ENCODE data around the gene CCDC12.
A peak's percentile ranks its signal among the peaks of the same experiment; 100 is the strongest.

The CCDC12 gene

DNA sequence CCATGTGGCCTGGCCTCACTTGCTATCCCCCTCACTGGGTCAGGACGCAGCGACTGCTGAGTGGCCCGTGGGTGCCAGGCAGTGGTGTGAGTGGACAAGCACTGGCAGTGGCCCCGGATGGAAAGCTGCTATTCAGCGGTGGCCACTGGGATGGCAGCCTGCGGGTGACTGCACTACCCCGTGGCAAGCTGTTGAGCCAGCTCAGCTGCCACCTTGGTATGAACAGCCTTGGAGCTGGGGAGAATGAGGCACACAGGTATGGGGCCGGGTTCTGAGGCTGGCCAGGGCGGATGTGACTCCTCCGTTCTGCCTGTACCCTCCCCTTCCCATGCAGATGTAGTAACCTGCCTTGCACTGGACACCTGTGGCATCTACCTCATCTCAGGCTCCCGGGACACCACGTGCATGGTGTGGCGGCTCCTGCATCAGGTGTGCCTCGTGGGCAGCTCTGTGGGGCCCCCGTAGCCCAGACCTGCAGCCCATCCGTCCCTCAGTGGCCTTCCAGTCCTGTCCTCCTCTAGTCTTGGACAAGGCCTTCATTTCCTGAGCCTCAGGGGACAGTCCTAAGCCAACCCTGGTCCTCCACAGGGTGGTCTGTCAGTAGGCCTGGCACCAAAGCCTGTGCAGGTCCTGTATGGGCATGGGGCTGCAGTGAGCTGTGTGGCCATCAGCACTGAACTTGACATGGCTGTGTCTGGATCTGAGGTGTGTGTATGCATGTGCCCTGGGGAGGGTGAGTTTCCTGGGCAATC, 31.1 kb upstream of the CCDC12 start:
- no peak for DNase-seq

DNA sequence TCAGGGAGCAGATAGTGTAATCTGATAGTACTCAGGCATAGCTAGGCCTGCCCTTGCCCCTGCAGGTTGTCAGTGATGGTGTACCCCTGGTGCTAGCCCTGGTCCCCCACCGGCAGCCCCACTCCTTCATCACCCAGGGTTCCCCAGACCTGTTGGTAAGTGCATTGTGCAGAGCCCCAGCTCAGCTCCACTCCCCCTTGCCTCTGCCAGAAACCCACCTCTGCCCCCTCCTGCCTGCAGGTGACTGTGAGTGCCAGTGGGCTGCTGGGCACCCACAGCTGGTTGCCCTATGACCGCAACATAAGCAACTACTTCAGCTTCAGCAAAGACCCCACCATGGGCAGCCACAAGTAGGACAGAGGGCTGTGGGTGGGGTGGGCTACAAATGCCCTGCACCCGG, 30.5 kb upstream of the CCDC12 start:
- no peak for DNase-seq

DNA sequence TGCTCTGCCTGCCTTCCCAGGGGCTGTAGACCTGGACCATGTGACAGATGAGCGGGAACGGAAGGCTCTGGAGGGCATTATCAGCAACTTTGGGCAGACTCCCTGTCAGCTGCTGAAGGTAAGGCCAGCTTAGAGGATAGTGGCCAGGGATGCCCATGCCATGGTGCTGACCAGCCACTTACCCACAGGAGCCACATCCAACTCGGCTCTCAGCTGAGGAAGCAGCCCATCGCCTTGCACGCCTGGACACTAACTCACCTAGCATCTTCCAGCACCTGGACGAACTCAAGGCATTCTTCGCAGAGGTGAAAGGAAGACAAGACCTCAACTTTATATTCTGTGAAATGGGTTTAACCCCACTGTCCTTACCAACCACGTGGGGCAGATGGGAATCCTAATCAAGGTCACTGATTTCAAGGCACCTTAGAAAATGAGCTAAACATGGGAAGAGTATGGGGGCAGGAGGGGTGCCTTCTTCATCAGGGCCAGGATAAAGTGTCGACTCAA, 29.7 kb upstream of the CCDC12 start:
- DNase-seq: no peak

DNA sequence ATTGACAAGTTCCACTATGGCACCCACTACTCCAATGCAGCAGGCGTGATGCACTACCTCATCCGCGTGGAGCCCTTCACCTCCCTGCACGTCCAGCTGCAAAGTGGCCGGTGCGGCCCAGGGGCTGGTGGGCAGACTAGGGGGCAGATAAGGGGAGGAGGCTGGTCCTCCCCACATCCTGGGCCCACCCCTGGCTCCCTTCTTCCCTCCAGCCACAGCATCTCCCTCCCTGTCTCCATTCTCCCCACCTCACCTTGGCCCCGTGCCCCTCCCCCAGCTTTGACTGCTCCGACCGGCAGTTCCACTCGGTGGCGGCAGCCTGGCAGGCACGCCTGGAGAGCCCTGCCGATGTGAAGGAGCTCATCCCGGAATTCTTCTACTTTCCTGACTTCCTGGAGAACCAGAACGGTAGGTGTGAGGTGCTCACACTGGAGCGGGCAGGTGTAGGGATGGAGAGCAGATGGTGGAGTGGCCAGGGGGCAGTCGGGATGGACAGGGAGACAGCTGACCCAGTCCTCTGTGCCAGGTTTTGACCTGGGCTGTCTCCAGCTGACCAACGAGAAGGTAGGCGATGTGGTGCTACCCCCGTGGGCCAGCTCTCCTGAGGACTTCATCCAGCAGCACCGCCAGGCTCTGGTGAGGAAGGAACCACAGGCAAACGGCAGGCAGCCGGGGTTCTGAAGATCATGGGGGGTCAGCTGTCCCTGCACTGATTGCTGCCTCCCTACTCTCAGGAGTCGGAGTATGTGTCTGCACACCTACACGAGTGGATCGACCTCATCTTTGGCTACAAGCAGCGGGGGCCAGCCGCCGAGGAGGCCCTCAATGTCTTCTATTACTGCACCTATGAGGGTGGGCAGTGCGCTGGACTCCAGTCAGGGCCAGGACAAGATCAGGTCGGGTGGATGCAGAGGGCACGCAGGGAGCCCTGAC, 28.9 kb upstream of the CCDC12 start:
- DNase-seq: no peak

DNA sequence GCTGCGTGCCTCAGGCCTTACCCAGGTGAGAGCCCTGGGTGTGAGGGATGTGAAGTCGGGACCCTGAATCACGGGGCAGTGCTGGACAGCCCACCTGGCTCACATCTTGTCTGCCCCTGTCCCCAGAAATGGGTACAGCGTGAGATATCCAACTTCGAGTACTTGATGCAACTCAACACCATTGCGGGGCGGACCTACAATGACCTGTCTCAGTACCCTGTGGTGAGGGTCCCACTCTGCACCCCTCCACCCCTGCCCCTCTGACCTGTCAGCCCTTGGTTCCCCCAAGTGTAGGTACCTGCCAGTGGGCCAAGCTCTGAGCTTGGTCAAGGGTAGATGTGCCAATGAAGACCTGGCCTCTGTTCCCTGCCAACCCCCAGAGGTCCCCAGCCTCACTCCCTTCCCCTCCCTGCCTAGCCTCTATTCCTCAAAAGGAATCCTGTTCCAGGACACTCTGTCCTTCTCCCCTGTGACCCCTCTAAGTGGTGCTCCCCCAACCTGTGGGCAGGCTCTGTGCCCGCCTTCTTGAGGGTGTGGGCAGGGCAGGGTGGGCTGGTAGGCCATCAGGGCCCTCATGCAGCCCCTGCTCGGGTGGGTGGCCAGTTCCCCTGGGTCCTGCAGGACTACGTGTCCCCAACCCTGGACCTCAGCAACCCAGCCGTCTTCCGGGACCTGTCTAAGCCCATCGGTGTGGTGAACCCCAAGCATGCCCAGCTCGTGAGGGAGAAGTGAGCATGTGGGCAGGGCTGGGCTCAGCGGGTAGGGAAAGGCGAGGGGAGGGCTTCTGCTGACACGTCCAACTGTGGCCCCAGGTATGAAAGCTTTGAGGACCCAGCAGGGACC, 28.0 kb upstream of the CCDC12 start:
- DNase-seq: no peak

DNA sequence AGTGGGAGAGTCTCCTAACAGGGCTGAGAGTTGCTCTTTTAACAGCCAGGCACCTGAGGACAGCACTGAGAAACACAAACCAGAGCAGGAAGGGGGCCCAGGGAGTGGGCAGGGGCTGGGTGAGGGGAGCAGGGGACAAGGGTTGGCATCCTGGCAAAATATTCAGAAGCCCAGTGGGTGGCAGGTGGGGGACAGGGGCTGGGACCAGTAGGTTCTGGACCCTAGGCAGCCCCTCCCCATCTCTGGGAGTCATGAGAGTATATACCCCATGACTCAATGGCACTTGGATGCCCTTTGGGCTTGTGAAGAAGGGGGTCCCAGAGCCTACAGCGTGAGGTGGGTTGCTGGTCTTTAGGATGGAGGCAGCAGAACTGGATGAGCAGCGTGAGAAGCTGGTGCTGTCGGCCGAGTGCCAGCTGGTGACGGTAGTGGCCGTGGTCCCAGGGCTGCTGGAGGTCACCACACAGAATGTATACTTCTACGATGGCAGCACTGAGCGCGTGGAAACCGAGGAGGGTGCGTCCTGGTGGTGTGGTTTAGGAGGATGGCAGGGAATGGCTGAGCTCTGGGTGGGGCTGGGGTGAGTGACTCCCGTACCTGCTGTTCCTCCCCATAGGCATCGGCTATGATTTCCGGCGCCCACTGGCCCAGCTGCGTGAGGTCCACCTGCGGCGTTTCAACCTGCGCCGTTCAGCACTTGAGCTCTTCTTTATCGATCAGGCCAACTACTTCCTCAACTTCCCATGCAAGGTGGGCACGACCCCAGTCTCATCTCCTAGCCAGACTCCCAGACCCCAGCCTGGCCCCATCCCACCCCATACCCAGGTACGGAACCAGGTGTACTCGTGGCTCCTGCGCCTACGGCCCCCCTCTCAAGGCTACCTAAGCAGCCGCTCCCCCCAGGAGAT, 27.2 kb upstream of the CCDC12 start:
- no peak for DNase-seq

DNA sequence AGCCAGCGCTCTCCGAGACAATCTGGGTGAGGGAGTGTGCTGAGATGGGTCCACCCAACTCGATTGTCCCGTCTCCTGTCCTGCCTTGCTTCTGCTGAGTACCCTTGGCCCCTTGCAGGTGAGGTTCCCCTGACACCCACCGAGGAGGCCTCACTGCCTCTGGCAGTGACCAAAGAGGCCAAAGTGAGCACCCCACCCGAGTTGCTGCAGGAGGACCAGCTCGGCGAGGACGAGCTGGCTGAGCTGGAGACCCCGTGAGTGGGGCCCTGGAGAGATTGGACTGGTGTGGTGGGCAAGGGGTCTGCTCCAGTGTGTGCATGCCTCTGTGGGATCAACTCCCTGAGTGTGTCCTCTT, 26.5 kb upstream of the CCDC12 start:
- DNase-seq: no peak

DNA sequence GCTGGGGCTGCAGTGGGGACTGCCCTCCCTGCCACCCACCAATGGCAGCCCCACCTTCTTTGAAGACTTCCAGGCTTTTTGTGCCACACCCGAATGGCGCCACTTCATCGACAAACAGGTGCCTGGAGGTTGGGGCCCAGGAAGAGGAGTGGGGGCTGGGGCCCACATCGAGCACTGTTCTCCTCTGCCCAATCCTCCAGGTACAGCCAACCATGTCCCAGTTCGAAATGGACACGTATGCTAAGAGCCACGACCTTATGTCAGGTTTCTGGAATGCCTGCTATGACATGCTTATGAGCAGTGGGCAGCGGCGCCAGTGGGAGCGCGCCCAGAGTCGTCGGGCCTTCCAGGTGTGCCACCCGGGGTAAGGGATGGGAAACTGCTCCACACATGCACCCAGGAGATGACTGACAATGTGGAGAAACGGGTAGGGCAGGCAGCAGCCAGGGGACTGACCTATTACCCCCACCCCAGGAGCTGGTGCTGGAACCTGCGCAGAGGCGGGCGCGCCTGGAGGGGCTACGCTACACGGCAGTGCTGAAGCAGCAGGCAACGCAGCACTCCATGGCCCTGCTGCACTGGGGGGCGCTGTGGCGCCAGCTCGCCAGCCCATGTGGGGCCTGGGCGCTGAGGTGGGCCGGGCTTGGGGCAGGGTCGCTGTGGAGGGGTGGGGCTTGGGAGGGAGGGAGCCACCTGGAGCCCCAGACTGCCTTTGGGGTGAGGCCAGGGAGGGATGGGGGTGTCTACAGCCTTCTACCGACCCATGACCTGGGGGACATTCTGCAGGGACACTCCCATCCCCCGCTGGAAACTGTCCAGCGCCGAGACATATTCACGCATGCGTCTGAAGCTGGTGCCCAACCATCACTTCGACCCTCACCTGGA, 25.9 kb upstream of the CCDC12 start:
- DNase-seq: no peak

DNA sequence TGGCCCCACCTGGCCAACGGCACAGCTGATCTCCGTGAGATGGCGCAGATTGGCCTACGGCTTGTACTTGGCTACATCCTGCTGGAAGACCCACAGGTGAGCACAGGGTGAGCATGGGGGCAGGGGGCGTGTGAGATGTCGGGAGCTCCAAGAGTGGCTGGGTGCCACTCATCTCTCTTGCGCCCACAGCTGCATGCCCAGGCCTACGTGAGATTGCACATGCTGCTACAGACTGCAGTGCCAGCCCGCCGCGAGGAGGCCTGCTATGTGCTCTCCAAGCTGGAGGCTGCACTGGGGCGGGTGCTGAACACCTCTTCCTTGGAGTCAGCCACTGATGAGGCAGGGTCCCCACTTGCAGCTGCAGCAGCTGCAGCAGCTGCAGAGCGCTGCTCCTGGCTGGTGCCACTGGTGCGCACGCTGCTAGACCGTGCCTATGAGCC, 25.2 kb upstream of the CCDC12 start:
- DNase-seq: no peak

DNA sequence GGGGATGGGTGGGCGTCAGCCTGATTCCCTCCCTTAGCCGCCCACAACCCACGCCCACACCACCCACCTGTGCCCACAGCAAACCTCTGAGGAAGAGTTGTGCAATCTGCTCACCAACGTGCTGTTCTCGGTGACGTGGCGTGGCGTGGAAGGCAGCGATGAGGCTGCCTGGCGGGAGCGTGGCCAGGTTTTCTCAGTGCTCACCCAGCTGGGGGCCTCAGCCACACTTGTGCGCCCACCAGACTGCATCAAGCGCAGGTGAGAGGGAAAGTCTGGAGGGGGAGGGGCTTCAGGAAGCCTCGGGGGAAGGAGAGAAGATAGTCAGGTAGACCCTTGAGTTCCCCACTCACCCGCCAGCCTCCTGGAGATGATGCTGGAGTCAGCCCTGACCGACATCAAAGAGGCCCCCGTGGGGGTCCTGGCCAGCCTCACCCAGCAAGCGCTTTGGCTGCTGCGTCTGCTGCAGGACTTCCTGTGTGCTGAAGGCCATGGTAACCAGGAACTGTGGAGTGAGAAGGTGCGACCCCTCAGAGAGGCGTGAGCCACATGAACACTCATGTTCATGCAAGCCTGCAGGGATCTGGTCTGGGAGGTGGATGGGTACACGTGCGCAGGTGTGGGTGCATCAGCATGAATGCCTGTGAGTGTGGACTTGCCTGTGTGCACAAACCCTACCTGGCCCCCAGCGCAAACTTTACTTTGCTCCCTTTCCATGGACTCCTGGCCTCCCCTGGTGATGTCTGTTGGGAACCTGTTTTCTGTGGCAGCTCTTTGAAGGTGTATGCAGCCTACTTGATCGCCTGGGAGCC, 24.6 kb upstream of the CCDC12 start:
- DNase-seq: no peak

DNA sequence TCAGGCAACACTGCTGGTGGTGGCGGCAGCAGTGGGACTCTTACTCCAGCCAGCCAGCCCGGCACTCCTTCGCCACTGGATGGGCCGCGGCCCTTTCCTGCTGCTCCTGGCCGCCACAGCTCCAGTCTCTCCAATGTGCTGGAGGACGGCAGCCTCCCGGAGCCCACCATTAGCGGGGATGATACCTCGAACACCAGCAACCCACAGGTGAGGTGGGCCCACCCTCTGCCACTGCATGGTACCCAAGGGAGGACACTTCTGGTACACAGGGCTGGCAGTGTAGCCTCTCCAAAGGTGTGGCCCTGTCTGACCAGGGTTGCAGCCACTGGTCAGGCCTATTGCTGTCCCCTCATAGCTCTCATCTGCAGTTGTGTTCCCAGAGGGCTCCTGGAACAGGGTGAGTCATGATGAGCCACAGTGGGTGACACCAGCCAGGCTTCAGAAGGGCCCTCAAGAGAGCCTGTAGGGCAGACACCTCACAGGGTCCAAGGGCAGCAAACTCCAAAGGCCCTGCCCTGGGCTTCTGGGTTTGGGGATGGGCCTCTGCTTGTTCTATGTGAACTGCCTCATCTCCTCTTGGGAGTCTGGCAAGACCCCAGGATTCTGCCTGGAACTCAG, 23.8 kb upstream of the CCDC12 start:
- DNase-seq: peak; percentile 3

DNA sequence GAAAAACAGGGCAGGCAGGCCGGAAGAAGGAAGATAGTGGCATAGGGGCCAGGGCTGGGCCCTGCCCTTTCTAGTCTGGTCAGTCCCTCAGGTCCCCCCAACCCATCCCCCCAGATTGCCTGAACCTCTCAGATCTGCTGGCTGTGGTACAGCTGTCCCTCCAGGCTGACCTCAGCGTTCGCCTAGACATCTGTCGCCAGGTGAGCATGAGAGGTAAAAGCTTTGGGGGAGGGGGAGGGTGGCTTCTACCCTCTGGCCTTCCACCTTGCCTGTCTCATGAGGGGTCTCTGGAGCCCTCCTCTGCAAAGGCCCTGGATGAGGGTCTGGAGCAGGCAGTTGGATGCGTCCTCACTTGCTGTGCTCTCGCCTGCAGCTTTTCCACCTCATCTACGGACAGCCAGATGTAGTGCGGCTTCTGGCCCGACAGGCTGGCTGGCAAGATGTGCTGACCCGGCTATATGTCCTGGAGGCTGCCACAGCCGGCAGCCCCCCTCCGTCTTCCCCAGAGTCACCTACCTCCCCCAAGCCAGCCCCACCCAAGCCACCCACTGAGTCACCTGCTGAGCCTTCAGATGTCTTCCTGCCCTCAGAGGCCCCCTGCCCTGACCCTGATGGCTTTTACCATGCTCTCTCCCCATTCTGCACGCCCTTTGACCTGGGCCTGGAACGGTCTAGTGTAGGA, 23.1 kb upstream of the CCDC12 start:
- no peak for DNase-seq

DNA sequence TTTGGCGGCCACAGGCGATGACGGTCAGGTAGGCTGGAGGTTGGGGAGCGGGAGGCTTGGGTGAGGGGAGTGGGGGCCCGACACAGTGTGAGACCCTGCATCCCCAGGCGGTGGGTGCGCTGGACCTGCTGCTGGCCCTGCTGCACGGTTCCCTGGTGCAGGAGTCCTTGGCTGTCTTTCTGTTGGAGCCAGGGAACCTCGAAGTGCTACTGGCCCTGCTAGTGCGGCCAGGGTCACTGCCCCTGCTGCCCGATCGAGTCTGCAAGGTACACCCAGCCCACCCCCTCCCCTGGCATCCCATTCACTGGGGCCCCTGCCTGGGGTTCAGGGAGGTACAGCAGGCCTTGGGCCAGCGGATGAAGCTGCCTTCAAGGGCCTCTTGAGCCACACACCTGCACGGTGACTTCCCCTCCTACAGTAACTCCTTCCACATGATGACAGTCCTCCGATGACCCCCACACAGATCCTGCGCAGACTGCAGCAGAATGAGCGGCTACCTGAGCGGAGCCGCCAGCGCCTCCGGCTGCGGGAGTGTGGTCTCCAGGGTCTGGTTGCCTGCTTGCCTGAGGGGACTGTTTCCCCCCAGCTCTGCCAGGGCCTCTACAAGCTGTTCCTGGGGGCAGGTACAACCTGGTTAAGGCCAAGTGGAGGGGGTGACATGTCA, 22.4 kb upstream of the CCDC12 start:
- no peak for DNase-seq

DNA sequence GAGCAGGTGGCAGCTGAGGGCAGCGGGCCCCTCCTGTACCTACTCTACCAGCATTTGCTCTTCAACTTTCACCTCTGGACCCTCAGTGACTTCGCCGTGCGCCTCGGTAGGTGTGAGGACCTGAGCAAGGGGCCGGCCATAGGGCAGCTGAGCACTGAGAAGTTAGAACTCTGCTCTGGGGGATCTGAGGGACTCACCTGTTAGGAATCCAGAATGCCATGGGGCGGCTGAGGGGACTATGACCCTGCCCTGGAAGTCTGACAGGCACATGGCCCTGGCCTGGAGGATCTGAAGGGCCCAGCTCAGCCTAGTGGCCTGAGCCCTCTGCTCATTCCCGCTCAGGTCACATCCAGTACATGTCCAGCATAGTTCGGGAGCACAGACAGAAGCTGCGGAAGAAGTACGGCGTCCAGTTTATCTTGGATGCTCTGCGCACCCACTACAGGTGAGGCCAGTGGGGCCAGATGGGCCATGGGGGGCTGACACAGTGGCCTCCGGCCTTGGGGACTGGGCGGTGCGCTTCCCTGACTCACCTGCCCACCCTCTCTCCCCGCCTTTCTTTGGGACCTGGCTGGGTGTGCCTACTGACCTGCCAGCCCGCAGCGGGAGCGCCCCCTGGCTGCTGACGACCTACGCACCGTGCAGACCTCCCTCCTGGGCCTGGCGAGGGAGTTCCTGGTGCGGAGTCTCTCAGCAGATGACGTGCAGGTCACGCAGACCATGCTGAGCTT, 21.7 kb upstream of the CCDC12 start:
- peak; percentile 63 for DNase-seq

DNA sequence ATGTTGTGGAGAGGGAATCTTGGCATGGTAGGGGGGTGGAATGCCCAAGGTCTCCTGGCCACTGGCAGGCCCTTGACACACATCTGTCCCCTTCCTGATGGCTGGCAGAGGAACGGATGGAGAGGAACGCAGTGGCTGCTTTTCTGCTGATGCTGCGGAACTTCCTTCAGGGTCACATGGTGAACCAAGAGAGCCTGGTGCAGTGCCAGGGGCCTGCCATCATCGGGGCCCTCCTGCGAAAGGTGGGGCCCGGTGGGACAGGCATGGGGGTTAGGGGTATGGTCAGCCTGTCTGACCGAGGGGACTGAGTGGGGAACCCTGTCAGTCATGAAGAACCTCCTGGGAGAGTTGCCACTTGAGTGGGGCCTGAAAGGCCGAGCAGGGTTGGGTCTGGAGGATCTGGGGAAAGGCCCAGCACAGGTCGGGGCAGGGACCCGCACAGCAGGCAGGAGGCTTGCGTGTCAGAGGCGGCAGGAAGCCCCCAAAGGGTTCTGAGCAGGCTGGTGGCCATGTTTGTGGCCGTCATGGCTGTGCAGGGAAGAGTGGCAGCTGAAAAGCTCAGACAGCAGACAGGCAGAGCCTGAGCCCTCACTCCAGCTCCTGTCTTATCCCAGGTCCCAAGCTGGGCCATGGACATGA, 21.0 kb upstream of the CCDC12 start:
- DNase-seq: no peak

DNA sequence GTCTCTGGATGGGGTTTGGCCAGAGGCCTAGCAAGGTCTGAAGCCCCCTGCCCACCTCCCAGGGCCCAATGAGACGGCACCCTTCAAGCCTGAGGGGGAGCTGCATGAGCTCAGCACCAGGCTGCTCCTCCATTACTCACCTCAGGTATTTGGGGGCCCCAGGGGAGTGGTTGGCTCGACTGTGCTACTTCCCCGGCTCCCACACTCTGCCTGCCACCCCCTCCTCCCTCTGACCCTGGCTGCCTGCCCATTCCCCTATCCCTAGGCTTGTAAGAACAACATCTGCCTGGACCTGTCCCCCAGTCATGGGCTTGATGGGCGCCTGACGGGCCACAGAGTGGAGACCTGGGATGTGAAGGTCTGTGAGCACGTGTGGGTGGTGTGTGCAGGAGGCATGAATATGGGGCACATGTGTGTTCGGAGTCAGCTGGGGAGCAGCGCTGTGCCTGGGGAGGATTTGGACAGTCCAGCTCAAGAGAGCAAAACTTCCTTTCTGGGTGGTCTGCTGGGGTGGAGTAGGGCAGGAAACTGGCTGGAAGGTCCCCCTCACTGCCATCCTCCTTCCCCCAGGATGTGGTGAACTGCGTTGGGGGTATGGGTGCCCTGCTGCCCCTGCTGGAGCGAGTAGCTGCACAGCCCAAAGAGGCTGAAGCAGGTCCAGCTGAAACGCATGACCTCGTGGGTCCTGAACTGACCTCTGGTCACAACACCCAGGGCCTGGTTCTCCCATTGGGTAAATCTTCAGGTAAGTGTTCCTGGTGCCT, 20.3 kb upstream of the CCDC12 start:
- no peak for DNase-seq
